Measurements from ENCODE around the gene DPY19L1.
"Not testable (repeated sequence)": the region's sequence is repeated elsewhere in the genome, so short reads cannot be mapped to it uniquely, and the experiment has no call there.

DNA sequence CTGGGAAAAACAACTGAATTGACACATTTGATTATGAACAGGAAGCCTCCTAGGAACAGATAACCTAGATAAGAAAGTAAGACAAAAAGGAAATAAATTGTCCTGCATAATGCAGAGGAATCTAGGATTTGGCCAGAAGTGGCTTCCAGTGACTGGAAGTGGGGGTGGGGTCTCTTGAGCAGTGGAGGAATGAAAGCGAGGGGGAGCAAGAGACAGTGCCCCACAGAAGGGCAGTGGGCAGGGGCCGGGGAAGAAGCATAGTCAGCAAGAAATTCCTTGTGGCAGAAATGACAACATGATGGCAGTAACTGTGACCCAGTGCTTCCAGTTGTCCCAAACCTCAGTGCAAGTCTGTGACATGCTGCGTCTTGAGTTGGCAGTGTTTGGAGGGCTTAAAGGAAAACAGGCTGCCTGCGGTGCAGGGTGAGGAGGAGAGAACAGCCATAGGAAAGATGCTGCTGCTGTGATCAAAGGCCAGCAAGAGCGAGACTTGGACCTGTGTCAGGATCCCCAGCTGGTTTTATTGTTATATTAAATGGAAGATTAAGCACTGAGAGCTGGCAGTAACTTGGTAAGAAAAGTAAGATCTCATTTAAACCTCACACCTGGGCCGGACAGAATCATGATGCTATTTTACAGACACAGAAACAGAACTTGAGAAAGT, 119.0 kb downstream of the DPY19L1 start:
- TF ChIP-seq POLR2A (IDR thresholded peaks at IDR 0.05): not testable (repeated sequence)
- TF ChIP-seq, protein P1, sequence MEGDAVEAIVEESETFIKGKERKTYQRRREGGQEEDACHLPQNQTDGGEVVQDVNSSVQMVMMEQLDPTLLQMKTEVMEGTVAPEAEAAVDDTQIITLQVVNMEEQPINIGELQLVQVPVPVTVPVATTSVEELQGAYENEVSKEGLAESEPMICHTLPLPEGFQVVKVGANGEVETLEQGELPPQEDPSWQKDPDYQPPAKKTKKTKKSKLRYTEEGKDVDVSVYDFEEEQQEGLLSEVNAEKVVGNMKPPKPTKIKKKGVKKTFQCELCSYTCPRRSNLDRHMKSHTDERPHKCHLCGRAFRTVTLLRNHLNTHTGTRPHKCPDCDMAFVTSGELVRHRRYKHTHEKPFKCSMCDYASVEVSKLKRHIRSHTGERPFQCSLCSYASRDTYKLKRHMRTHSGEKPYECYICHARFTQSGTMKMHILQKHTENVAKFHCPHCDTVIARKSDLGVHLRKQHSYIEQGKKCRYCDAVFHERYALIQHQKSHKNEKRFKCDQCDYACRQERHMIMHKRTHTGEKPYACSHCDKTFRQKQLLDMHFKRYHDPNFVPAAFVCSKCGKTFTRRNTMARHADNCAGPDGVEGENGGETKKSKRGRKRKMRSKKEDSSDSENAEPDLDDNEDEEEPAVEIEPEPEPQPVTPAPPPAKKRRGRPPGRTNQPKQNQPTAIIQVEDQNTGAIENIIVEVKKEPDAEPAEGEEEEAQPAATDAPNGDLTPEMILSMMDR (IDR thresholded peaks at IDR 0.05): not testable (repeated sequence)
